RWPE2 (cell line): ENCODE measurements around the gene CEP128.
A peak's percentile ranks its signal among the peaks of the same experiment; 100 is the strongest.

Experiments
- ATAC-seq: fragments of 200-7000 bp; cut with Tn5 transposase; 3 replicates; pipeline ENCODE4 v1.9.1; 2021; ENCODE audit warnings: low read depth
- DNase-seq: peaks from one replicate; pipeline ENCODE4 v3.0.0-alpha.2; 2020; ENCODE audit warnings: low spot score
- H3K27ac ChIP-seq: fragments of 450-650 bp; 2 replicates; pipeline ENCODE4 v1.5.1; 2017; ENCODE audit warnings: mild to moderate bottlenecking; ENCODE audit not compliant: poor library complexity, severe bottlenecking
- H3K27me3 ChIP-seq: fragments of 250-450 bp; sonication (Bioruptor Pico); 2 replicates; pipeline ENCODE4 v1.5.1; 2021; ENCODE audit warnings: mild to moderate bottlenecking, moderate library complexity; ENCODE audit not compliant: insufficient read depth, poor library complexity, severe bottlenecking
- H3K36me3 ChIP-seq: fragments of 250-450 bp; sonication (Bioruptor Pico); 2 replicates; pipeline ENCODE4 v1.5.1; 2020; ENCODE audit warnings: low read depth, mild to moderate bottlenecking, moderate library complexity
- H3K4me1 ChIP-seq: fragments of 250-450 bp; sonication (Bioruptor Pico); 2 replicates; pipeline ENCODE4 v1.5.1; 2021; ENCODE audit warnings: mild to moderate bottlenecking, moderate library complexity; ENCODE audit not compliant: insufficient read depth, poor library complexity, severe bottlenecking
- H3K4me3 ChIP-seq: fragments of 250-450 bp; sonication (Bioruptor Pico); 2 replicates; pipeline ENCODE4 v1.5.1; 2021; ENCODE audit warnings: mild to moderate bottlenecking, moderate library complexity; ENCODE audit not compliant: severe bottlenecking
- H3K9me3 ChIP-seq: fragments of 250-450 bp; sonication (Bioruptor Pico); 2 replicates; pipeline ENCODE4 v1.5.1; 2021; ENCODE audit warnings: mild to moderate bottlenecking, moderate library complexity; ENCODE audit not compliant: severe bottlenecking
- CTCF ChIP-seq: fragments of 450-650 bp; IDR thresholded peaks from one replicate; pipeline ENCODE4 v1.5.1; 2017; ENCODE audit warnings: mild to moderate bottlenecking, moderate library complexity; ENCODE audit not compliant: poor library complexity, severe bottlenecking

Gene CEP128

GRCh38 chr14:80784820-80785219 is 156.7 kb downstream of the CEP128 start:
- no peak for ATAC-seq

GRCh38 chr14:80781972-80782367 is 159.6 kb downstream of the CEP128 start:
- no peaks in the 10 kb centered on the region for H3K9me3 ChIP-seq
- peaks cover 9% of the 10 kb centered on the region; the same call in 1 of the 2 replicates for H3K36me3 ChIP-seq
- DNase-seq (no peak), ATAC-seq (peak; percentile 42; the same call in 2 of the 3 replicates)
- H3K4me3 ChIP-seq = no peak overlapping the region
- no peak overlapping the region for H3K27ac ChIP-seq
- no peaks in the 10 kb centered on the region for H3K4me1 ChIP-seq
- no peaks in the 10 kb centered on the region for H3K27me3 ChIP-seq
- no peak for TF ChIP-seq CTCF

More at GRCh38 chr14:80784820-80785219, 156.7 kb downstream of the CEP128 start:
- H3K27ac ChIP-seq = no peak overlapping the region
- no peak for TF ChIP-seq CTCF
- H3K27me3 ChIP-seq = no peaks in the 10 kb centered on the region
- H3K4me3 ChIP-seq = no peak overlapping the region
- H3K9me3 ChIP-seq = no peaks in the 10 kb centered on the region
- no peak for DNase-seq
- no peaks in the 10 kb centered on the region for H3K4me1 ChIP-seq
- H3K36me3 ChIP-seq = peaks cover 5% of the 10 kb centered on the region; the same call in 1 of the 2 replicates

GRCh38 chr14:80780500-80780899 is 161.0 kb downstream of the CEP128 start:
- TF ChIP-seq CTCF = no peak
- Histone ChIP-seq H3K36me3 (peaks cover 9% of the 10 kb centered on the region; the same call in 1 of the 2 replicates), H3K27ac (no peak overlapping the region), H3K27me3 (no peaks in the 10 kb centered on the region), H3K9me3 (no peaks in the 10 kb centered on the region), H3K4me3 (no peak overlapping the region), H3K4me1 (no peaks in the 10 kb centered on the region)
- DNase-seq = no peak
- ATAC-seq = no peak

- 0 out of 2 replicates have a peak, but pooled peaks cover 3% of the 10 kb centered on the region for H3K36me3 ChIP-seq
- H3K4me1 ChIP-seq = no peaks in the 10 kb centered on the region
- no peaks in the 10 kb centered on the region for H3K27me3 ChIP-seq
- no peak for TF ChIP-seq CTCF
- no peak overlapping the region for H3K4me3 ChIP-seq
- H3K9me3 ChIP-seq = no peaks in the 10 kb centered on the region
- H3K27ac ChIP-seq = no peak overlapping the region
- ATAC-seq (no peak), DNase-seq (no peak)
Observed at GRCh38 chr14:80776657-80777056, 164.9 kb downstream of the CEP128 start.

- no peak for ATAC-seq
- H3K9me3 ChIP-seq = no peaks in the 10 kb centered on the region
- no peak overlapping the region for H3K4me3 ChIP-seq
- no peaks in the 10 kb centered on the region for H3K4me1 ChIP-seq
- H3K27ac ChIP-seq = no peak overlapping the region
- H3K27me3 ChIP-seq = no peaks in the 10 kb centered on the region
- 0 out of 2 replicates have a peak, but pooled peaks cover 3% of the 10 kb centered on the region for H3K36me3 ChIP-seq
- DNase-seq = no peak
- no peak for TF ChIP-seq CTCF
Observed at GRCh38 chr14:80776186-80776585, 165.4 kb downstream of the CEP128 start.
